HepG2 (cell line): ENCODE results near the gene NSD2. TPM values are rescaled to one million over a fixed set of nuclear protein-coding genes. Genes with fewer than 3 reads are reported as not detected.

Experiments
- ATAC-seq: fragments of 200-7000 bp; cut with Tn5 transposase; 3 replicates; pipeline ENCODE4 v1.9.1; 2020; ENCODE audit warnings: mild to moderate bottlenecking, moderate library complexity
- BruUV-seq: library from RNA; stranded (reverse); fragments of 400-500 nt; replicated peaks from 2 replicates; lab custom pipeline; 2021; lab: Mats Ljungman, UMichigan
- CTCF ChIA-PET: fragments of 300-600 bp; formaldehyde crosslinking; extraction: SDS; loops from one replicate; lab custom pipeline; 2021; ENCODE audit warnings: low total read pairs, inconsistent platforms, low intra/inter-chr PET ratio; lab: Yijun Ruan, JAX
- POLR2A ChIA-PET: fragments of 350-600 bp; sonication (Branson Sonifier 250); formaldehyde crosslinking; loops from one replicate; lab custom pipeline; 2020; ENCODE audit warnings: antibody characterized with exemption, inconsistent platforms; lab: Yijun Ruan, JAX
- DNase-seq: peaks from one replicate; pipeline ENCODE4 v3.0.0-alpha.2; 2015; ENCODE audit warnings: low spot score
- FAIRE-seq: peaks from 3 replicates; lab custom pipeline; 2011; peaks lifted over from hg19 to GRCh38; lab: Jason Lieb, UNC
- H2AFZ ChIP-seq: one replicate; pipeline ENCODE4 v1.6.1; 2011; ENCODE audit warnings: low read length, inconsistent platforms
- H3K27ac ChIP-seq: fragments of 300-600 bp; 3 replicates; pipeline ENCODE4 v1.8.0; 2011; ENCODE audit warnings: mixed run types, mild to moderate bottlenecking, mixed read lengths, low read length, inconsistent platforms; ENCODE audit not compliant: insufficient read depth; ENCODE audit errors: extremely low read length
- H3K27me3 ChIP-seq, 2 experiments: fragments of 200-600 bp in 1 of 2; 2 replicates in 1 of 2; 3 replicates in 1 of 2; pipeline versions ENCODE4 v1.6.0 to v1.8.0; 2011; ENCODE audit warnings: low read length in 2 of 2, mild to moderate bottlenecking in 2 of 2, moderate library complexity in 2 of 2, inconsistent platforms in 1 of 2; ENCODE audit not compliant: insufficient read depth in 2 of 2, control insufficient read depth in 1 of 2
- H3K36me3 ChIP-seq, 2 experiments: fragments of 200-600 bp in 1 of 2; replicated peaks in 1 of 2; 2 replicates in 1 of 2; 3 replicates in 1 of 2; pipeline versions ENCODE4 v1.5.1 to v1.8.0; 2011; ENCODE audit warnings: low read length in 2 of 2, inconsistent platforms in 1 of 2; ENCODE audit not compliant: insufficient read depth in 2 of 2, control insufficient read depth in 1 of 2
- H3K4me1 ChIP-seq: 2 replicates; pipeline ENCODE4 v1.5.1; 2012; ENCODE audit warnings: low read length, inconsistent platforms; ENCODE audit not compliant: insufficient read depth
- H3K4me2 ChIP-seq: 2 replicates; pipeline ENCODE4 v1.6.0; 2011; ENCODE audit warnings: low read depth, low read length, inconsistent platforms
- H3K4me3 ChIP-seq, 3 experiments: fragments of 200-600 bp in 1 of 3; sonication (generic), shearing (Covaris generic) in 1 of 3; replicated peaks in 1 of 3; 2 replicates each; pipeline ENCODE4 v1.5.1; 2011 to 2016; ENCODE audit warnings: low read length in 3 of 3, inconsistent platforms in 2 of 3, low read depth in 2 of 3, mild to moderate bottlenecking in 2 of 3, control low read depth in 1 of 3, mixed read lengths in 1 of 3; ENCODE audit not compliant: insufficient read depth in 1 of 3
- H3K79me2 ChIP-seq: one replicate; pipeline ENCODE4 v1.6.1; 2011; ENCODE audit warnings: low read length, inconsistent platforms; ENCODE audit not compliant: insufficient read depth
- H3K9ac ChIP-seq: 2 replicates; pipeline ENCODE4 v1.6.0; 2011; ENCODE audit warnings: mild to moderate bottlenecking, low read depth, low read length, inconsistent platforms; ENCODE audit not compliant: insufficient read depth
- H3K9me3 ChIP-seq: 2 replicates; pipeline ENCODE4 v1.5.1; 2012; ENCODE audit warnings: mild to moderate bottlenecking, low read length
- H4K20me1 ChIP-seq: 2 replicates; pipeline ENCODE4 v1.6.0; 2011; ENCODE audit warnings: inconsistent platforms, mild to moderate bottlenecking, low read length, moderate library complexity; ENCODE audit not compliant: insufficient read depth
- ATAD3A ChIP-seq: sonication (generic); formaldehyde crosslinking; IDR thresholded peaks from 2 replicates; pipeline ENCODE4 v1.4.0; 2020; ENCODE audit warnings: missing genetic modification reagents
- KLF16 ChIP-seq, 2 experiments: sonication (generic) in 1 of 2; formaldehyde crosslinking in 1 of 2; IDR thresholded peaks; 2 replicates each; pipeline versions ENCODE4 v1.6.1 to v1.8.0; 2016 to 2023; ENCODE audit warnings: missing genetic modification reagents in 2 of 2, missing compliant biosample characterization in 1 of 2
- PAWR ChIP-seq: sonication (generic); formaldehyde crosslinking; IDR thresholded peaks from 2 replicates; pipeline ENCODE4 v1.4.0; 2020; ENCODE audit warnings: missing genetic modification reagents, mild to moderate bottlenecking, borderline replicate concordance
- PHF21A ChIP-seq: sonication (generic); formaldehyde crosslinking; IDR thresholded peaks from 2 replicates; pipeline ENCODE4 v1.5.0; 2020; ENCODE audit warnings: mild to moderate bottlenecking, missing genetic modification reagents
- RCOR2 ChIP-seq: IDR thresholded peaks from 2 replicates; pipeline ENCODE4 v1.6.1; 2016; ENCODE audit warnings: missing biosample characterization, missing genetic modification reagents
- SIX4 ChIP-seq: sonication (generic); formaldehyde crosslinking; IDR thresholded peaks from 2 replicates; pipeline ENCODE4 v1.4.0; 2020; ENCODE audit warnings: missing genetic modification reagents
- SOX13 ChIP-seq, 3 experiments: fragments of 450-650 bp in 1 of 3; sonication (generic) in 1 of 3; formaldehyde crosslinking in 1 of 3; IDR thresholded peaks in 2 of 3; conservative IDR thresholded peaks in 1 of 3; 2 replicates each; pipeline versions ENCODE4 v1.5.0 to v1.6.1; 2016 to 2020; ENCODE audit warnings: antibody characterized with exemption in 1 of 3, mild to moderate bottlenecking in 1 of 3, missing compliant biosample characterization in 1 of 3, missing genetic modification reagents in 1 of 3, moderate library complexity in 1 of 3
- ZIK1 ChIP-seq: sonication (generic); formaldehyde crosslinking; IDR thresholded peaks from 2 replicates; pipeline ENCODE4 v1.5.0; 2020; ENCODE audit warnings: mild to moderate bottlenecking, low read depth, missing genetic modification reagents, borderline replicate concordance
- ZNF142 ChIP-seq: sonication (generic); formaldehyde crosslinking; IDR thresholded peaks from 2 replicates; pipeline ENCODE4 v1.4.0; 2020; ENCODE audit warnings: missing genetic modification reagents
- ZNF281 ChIP-seq: sonication (generic); formaldehyde crosslinking; IDR thresholded peaks from 2 replicates; pipeline ENCODE4 v1.4.0; 2020; ENCODE audit warnings: missing genetic modification reagents, borderline replicate concordance
- WGBS: methylation state at CpG from one replicate; pipeline ENCODE4 v1.1.6; 2017; ENCODE audit warnings: low lambda C conversion rate; 5-methylcytosine and 5-hydroxymethylcytosine counted together
- in situ Hi-C: cut with HindIII; loops from 2 replicates; pipeline ENCODE4 v1.10.0; 2017; ENCODE audit warnings: low pct_unique_long_range_greater_than_20kb; ENCODE audit not compliant: extremely low pct_ligation_motif_present
- intact Hi-C: fragments of 100-400 bp; cut with micrococcal nuclease; formaldehyde crosslinking; loops from one replicate; pipeline ENCODE4 v1.10.0; 2022; ENCODE audit not compliant: unreplicated experiment
- polyA plus RNA-seq, 8 experiments: library from polyadenylated mRNA; depleted of rRNA in 3 of 8; stranded (reverse) in 7 of 8; unstranded in 1 of 8; fragments of >200 nt; fragmentation: Illumina TruSeq in 4 of 8; extraction: Trizol in 4 of 8; gene quantifications; 2 replicates each; pipeline versions ENCODE4 v1.2.1 to v1.2.3, GENCODE V29; 2011 to 2016; ENCODE audit warnings: low read depth in 4 of 8, missing spikeins in 1 of 8, mixed read lengths in 1 of 8; ENCODE audit not compliant: insufficient read depth in 1 of 8
- total RNA-seq, 5 experiments: library from RNA; depleted of rRNA; stranded (reverse); fragments of >200 nt; fragmentation: Illumina TruSeq; extraction: Trizol; gene quantifications; 2 replicates each; pipeline ENCODE4 v1.2.3, GENCODE V29; 2016; ENCODE audit warnings: low read depth in 1 of 5

The NSD2 gene
- total and polyA plus RNA-seq, 2 of the 13 experiments (the other 11 are each of a cell fraction or from before 2014, with no cell fraction given): 22.0 to 65.9 TPM

GRCh38 chr4:1837069-1837468 is 34.1 kb upstream of the NSD2 start:
- DNase-seq (no peak), ATAC-seq (no peak), FAIRE-seq (no peak)
- Histone ChIP-seq H2AFZ (no peak overlapping the region), H3K79me2 (no peaks in the 10 kb centered on the region), H3K36me3 (peaks cover 30 to 78% of the 10 kb centered on the region in 2 experiments), H3K4me1 (no peaks in the 10 kb centered on the region), H3K4me2 (no peak overlapping the region), H4K20me1 (no peaks in the 10 kb centered on the region), H3K9ac (no peak overlapping the region), H3K27me3 (no peaks in the 10 kb centered on the region), H3K27ac (no peak overlapping the region), H3K4me3 (no peak overlapping the region), H3K9me3 (no peaks in the 10 kb centered on the region)
- POLR2A ChIA-PET: no interaction called here
- no TSS peak for BruUV-seq
- CTCF ChIA-PET: no interaction called here
- intact Hi-C loops: no loop called here
- no peak for TF ChIP-seq PHF21A (CRISPR knock-in tag)
- TF ChIP-seq ATAD3A: no peak
- TF ChIP-seq ZIK1 (CRISPR knock-in tag): no peak
- no peak for TF ChIP-seq RCOR2
- in situ Hi-C loops: no loop called here
- 94% methylated on average over 10 of the region's 10 CpGs for WGBS

- ATAC-seq (no peak), DNase-seq (no peak), FAIRE-seq (no peak)
- Histone ChIP-seq H3K9ac (no peak overlapping the region), H3K36me3 (peaks cover 39 to 76% of the 10 kb centered on the region in 2 experiments), H3K4me3 (no peak overlapping the region), H3K27me3 (no peaks in the 10 kb centered on the region), H3K4me2 (no peak overlapping the region), H3K79me2 (peaks cover 10% of the 10 kb centered on the region), H2AFZ (no peak overlapping the region), H3K4me1 (no peaks in the 10 kb centered on the region), H3K9me3 (no peaks in the 10 kb centered on the region), H4K20me1 (no peaks in the 10 kb centered on the region; the same call in 1 of the 2 replicates), H3K27ac (no peak overlapping the region)
- ChIA-PET CTCF (no interaction called here), POLR2A (no interaction called here)
- WGBS: 97% methylated on average over 7 of the region's 7 CpGs
- in situ Hi-C loops (no loop called here), intact Hi-C loops (no loop called here)
- BruUV-seq: no TSS peak
- TF ChIP-seq KLF16 (CRISPR knock-in tag; IDR thresholded peaks at IDR 0.05) (no peak), PAWR (CRISPR knock-in tag) (no peak), SOX13 (IDR thresholded peaks at IDR 0.05) (no peak), SOX13 (CRISPR knock-in tag; conservative IDR thresholded peaks at IDR 0.05 in 1 of 2, IDR thresholded peaks at IDR 0.05 in 1 of 2) (no peak), SIX4 (CRISPR knock-in tag) (no peak), ZNF281 (no peak), ZNF142 (CRISPR knock-in tag) (no peak)
These were observed 31.9 kb upstream of the NSD2 start for GRCh38 chr4:1839282-1839681.
